HFFc6 (cell line): ENCODE data around the gene ODAD2. TPM values are rescaled to one million over a fixed set of nuclear protein-coding genes. Genes with fewer than 3 reads are reported as not detected.

Source experiments
- DNase-seq: peaks from one replicate; pipeline ENCODE4 v3.0.0-alpha.2; 2018
- H3K27ac Mint-ChIP-seq: 2 replicates; pipeline ENCODE4 v1.8.0; 2020; ENCODE audit warnings: mild to moderate bottlenecking, mixed read lengths
- H3K27me3 Mint-ChIP-seq: 2 replicates; pipeline ENCODE4 v1.8.0; 2021; ENCODE audit warnings: mild to moderate bottlenecking, moderate library complexity, mixed read lengths; ENCODE audit not compliant: insufficient read depth
- H3K36me3 Mint-ChIP-seq: 2 replicates; pipeline ENCODE4 v1.8.0; 2021; ENCODE audit warnings: low read depth, mixed read lengths
- H3K4me1 Mint-ChIP-seq: 2 replicates; pipeline ENCODE4 v1.8.0; 2020; ENCODE audit warnings: low read depth, mixed read lengths
- H3K4me3 Mint-ChIP-seq: 2 replicates; pipeline ENCODE4 v1.8.0; 2020; ENCODE audit warnings: mild to moderate bottlenecking, moderate library complexity, mixed read lengths
- H3K9me3 Mint-ChIP-seq: 2 replicates; pipeline ENCODE4 v1.8.0; 2020; ENCODE audit warnings: mild to moderate bottlenecking, mixed read lengths
- total RNA-seq, 6 experiments: library from RNA; stranded (reverse); fragmentation: NEBNext Ultra II Directional; extraction: Animal tissue kit (Norgen Biotek cat#: 25700); gene quantifications; 2 replicates in 1 of 6; 3 replicates in 5 of 6; pipeline ENCODE4 v1.2.3, GENCODE V29; 2021
- TF ChIP-seq, protein P1 (sequence below): fragments of 200-600 bp; sonication (generic); IDR thresholded peaks from 2 replicates; pipeline ENCODE4 v1.5.0; 2021; ENCODE audit warnings: antibody characterized with exemption, mild to moderate bottlenecking

The ODAD2 gene
- total RNA-seq, 6 experiments from 2014 or later: 10.3 to 17.5 (median 12.4) TPM

DNA sequence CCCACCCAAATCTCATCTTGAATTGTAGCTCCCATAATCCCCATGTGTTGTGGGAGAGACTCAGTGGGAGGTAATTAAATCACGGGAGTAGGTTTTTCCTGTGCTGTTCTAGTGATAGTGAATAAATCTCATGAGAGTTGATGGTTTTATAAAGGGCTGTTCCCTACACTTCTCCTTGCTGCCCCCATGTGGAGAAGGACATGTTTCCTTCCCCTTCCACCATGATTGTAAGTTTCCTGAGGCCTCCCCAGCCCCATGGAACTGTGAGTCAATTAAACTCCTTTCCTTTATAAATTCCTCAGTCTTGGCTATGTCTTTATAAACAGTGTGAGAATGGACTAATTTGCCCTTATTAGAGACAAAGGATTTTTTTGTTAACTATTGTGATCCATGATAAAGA lies 204.7 kb downstream of the ODAD2 start:
- TF ChIP-seq, protein P1, sequence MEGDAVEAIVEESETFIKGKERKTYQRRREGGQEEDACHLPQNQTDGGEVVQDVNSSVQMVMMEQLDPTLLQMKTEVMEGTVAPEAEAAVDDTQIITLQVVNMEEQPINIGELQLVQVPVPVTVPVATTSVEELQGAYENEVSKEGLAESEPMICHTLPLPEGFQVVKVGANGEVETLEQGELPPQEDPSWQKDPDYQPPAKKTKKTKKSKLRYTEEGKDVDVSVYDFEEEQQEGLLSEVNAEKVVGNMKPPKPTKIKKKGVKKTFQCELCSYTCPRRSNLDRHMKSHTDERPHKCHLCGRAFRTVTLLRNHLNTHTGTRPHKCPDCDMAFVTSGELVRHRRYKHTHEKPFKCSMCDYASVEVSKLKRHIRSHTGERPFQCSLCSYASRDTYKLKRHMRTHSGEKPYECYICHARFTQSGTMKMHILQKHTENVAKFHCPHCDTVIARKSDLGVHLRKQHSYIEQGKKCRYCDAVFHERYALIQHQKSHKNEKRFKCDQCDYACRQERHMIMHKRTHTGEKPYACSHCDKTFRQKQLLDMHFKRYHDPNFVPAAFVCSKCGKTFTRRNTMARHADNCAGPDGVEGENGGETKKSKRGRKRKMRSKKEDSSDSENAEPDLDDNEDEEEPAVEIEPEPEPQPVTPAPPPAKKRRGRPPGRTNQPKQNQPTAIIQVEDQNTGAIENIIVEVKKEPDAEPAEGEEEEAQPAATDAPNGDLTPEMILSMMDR: peak; percentile 56
- Mint-ChIP-seq H3K4me1 (peaks cover 23% of the 10 kb centered on the region), H3K9me3 (no peaks in the 10 kb centered on the region), H3K27me3 (peaks cover 6% of the 10 kb centered on the region; the same call in 1 of the 2 replicates), H3K36me3 (no peaks in the 10 kb centered on the region), H3K4me3 (no peak overlapping the region), H3K27ac (no peak overlapping the region)
- DNase-seq: no peak

DNA sequence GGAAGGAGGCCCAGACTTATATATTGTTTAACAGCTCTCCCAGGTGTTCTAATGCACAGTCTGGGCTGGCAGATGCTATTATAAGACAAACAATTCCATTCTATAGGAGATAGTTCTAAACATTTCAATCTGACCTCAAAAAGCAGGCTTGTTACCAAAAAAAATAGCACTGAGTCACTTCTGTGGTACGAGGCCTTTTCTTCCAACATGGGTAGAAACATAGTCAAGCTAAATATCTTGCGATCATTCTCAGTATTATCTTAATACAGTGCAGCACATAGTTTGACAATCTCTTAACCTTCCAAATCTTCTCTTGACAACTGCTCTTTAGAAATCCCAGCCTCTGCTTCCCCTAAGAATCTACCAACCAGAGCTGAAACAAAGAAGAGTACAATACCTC lies 206.7 kb downstream of the ODAD2 start:
- TF ChIP-seq, protein P1: no peak
- Mint-ChIP-seq H3K4me3 (no peak overlapping the region), H3K36me3 (peaks cover 4% of the 10 kb centered on the region; the same call in 1 of the 2 replicates), H3K27ac (no peak overlapping the region), H3K9me3 (no peaks in the 10 kb centered on the region), H3K27me3 (peaks cover 6% of the 10 kb centered on the region; the same call in 1 of the 2 replicates), H3K4me1 (peaks cover 23% of the 10 kb centered on the region)
- DNase-seq: peak; percentile 30

DNA sequence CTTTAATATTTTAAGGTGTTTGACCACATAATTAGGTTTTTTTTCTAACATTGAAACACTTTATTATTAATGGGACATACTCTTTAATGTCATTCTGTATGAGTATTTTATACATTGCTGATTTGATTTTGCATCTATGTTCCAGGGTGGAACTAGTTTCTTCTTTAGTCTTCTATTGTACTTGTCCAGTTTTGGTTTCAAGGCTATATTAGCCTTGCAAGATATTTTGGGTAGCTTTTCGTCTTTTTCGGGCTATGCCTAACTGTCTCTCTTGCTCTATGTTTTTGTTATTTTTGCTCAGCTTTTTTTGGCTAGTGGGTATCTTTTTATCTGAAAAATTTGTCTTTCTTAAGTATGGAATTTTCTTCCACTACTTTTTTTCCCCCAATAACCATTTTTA lies 214.6 kb downstream of the ODAD2 start:
- no peak for DNase-seq
- TF ChIP-seq, protein P1: no peak
- Mint-ChIP-seq H3K27ac (no peak overlapping the region), H3K4me1 (peaks cover 39% of the 10 kb centered on the region), H3K9me3 (peaks cover 10% of the 10 kb centered on the region), H3K27me3 (peaks cover 13% of the 10 kb centered on the region), H3K36me3 (peaks cover 15% of the 10 kb centered on the region), H3K4me3 (no peak overlapping the region; the same call in 1 of the 2 replicates)

DNA sequence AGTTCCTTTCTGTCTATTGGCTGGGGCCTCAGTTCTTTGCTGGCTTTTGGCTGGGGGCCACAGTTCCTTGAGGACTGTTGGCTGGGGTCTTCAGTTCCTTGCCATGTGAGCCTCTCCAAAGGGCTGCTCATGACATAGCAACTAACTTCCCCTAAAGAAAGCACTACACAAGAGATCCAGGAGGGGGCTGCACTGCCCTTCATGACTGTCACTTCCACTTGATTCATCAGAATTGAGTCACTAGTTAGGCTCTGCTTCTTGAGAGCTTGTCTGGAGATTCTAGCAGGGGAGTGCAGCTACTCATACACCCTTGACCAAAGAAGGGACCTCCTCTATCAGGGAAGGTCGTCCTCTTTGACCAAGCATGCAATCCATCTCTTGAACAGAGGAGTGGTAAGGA lies 215.2 kb downstream of the ODAD2 start:
- DNase-seq: peak; percentile 78
- Mint-ChIP-seq H3K27ac (peak overlapping the region; percentile 22; the same call in 1 of the 2 replicates), H3K27me3 (peaks cover 13% of the 10 kb centered on the region), H3K4me3 (peak overlapping the region; percentile 61; the same call in 1 of the 2 replicates), H3K4me1 (peaks cover 39% of the 10 kb centered on the region), H3K36me3 (peaks cover 15% of the 10 kb centered on the region), H3K9me3 (peaks cover 10% of the 10 kb centered on the region)
- TF ChIP-seq, protein P1: peak; percentile 82

DNA sequence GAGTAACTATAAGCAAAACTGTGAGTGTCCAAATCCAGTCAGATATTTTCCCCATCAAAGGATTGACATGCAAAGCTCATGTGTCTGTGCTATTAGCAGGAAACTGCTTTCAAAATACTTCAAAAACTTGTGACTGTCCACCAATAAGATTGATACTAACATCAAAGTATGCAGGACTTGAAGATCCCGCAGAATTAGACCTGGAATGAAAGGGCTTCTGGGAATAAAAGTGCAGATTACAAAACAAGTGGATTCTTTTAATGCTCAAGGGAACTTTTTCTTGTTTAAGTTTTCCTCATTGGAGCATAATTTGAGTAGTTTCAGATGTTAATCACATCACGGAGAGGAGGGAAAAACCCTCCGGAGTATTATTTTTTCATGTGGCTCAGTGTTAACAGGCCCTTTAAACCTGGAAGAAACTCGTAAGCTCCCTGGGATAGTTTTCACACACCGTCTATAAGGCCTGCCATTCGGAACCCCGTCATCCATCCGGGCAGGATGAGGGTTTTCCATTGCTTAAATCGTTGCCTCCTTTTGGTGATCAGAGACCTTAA lies 219.3 kb downstream of the ODAD2 start:
- peaks cover 10% of the 10 kb centered on the region for H3K9me3 Mint-ChIP-seq
- H3K4me1 Mint-ChIP-seq: peaks cover 33% of the 10 kb centered on the region
- TF ChIP-seq, protein P1: no peak
- no peak overlapping the region for H3K27ac Mint-ChIP-seq
- H3K36me3 Mint-ChIP-seq: peaks cover 10% of the 10 kb centered on the region
- peaks cover 17% of the 10 kb centered on the region for H3K27me3 Mint-ChIP-seq
- no peak for DNase-seq
- H3K4me3 Mint-ChIP-seq: no peak overlapping the region
